ENCODE results near the gene ANKRD45. TPM values are rescaled to one million over a fixed set of nuclear protein-coding genes. Genes with fewer than 3 reads are reported as not detected.
A peak's percentile ranks its signal among the peaks of the same experiment; 100 is the strongest.

Gene ANKRD45
- total and polyA plus RNA-seq, 5 experiments from 2014 or later: not detected

- DNase-seq: no peak
- peaks cover 0 to 4% (median 0%) of the 10 kb centered on the region in 3 donors for H3K36me3 Mint-ChIP-seq
- H3K9me3 Mint-ChIP-seq: peaks cover 0 to 8% (median 3%) of the 10 kb centered on the region in 9 donors
- peaks cover 0 to 2% (median 0%) of the 10 kb centered on the region in 5 donors for H3K27me3 Mint-ChIP-seq
- peak overlapping the region in 3 of 10 donors; percentile 25 to 71 (median 40) for H3K27ac Mint-ChIP-seq
- POLR2A ChIA-PET: no interaction called here
- ATAC-seq: no peak
- H3K4me3 Mint-ChIP-seq: no peak overlapping the region
- H3K4me1 Mint-ChIP-seq: peaks cover 0 to 29% (median 6%) of the 10 kb centered on the region in 4 donors
These were observed 109.3 kb downstream of the ANKRD45 start for GRCh38 chr1:173560285-173560880.

Other genes starting within 250 kb of the ANKRD45 start
- 100 to 1,000 TPM; 109 to 115 TPM for gene PRDX6, start 192.5 kb downstream of the ANKRD45 start, total RNA-seq
- gene PRDX6, start 192.5 kb downstream of the ANKRD45 start, polyA plus RNA-seq: 100 to 1,000 TPM; 181 to 269 (median 189) TPM
- not detected for gene SLC9C2, start 66.8 kb downstream of the ANKRD45 start, total RNA-seq
- gene SLC9C2, start 66.8 kb downstream of the ANKRD45 start, polyA plus RNA-seq: not detected
- gene TEX50, start 34.5 kb downstream of the ANKRD45 start, total RNA-seq: not detected
- not detected for gene TEX50, start 34.5 kb downstream of the ANKRD45 start, polyA plus RNA-seq
- gene KLHL20, start 45.1 kb upstream of the ANKRD45 start, total RNA-seq: 10 to 100 TPM; 34.5 to 40.8 TPM
- gene KLHL20, start 45.1 kb upstream of the ANKRD45 start, polyA plus RNA-seq: 10 to 100 TPM; 21.1 to 27.1 (median 21.9) TPM
- gene DARS2, start 154.8 kb upstream of the ANKRD45 start, total RNA-seq: 10 to 100 TPM; 12.6 TPM
- gene DARS2, start 154.8 kb upstream of the ANKRD45 start, polyA plus RNA-seq: 10 to 100 TPM in 1 of 3 donors, 1 to 10 TPM in 2; 6.7 to 12.1 (median 7.3) TPM
- gene CENPL, start 155.0 kb upstream of the ANKRD45 start, total RNA-seq: 10 to 100 TPM; 14.2 to 16.6 TPM
- gene CENPL, start 155.0 kb upstream of the ANKRD45 start, polyA plus RNA-seq: 1 to 10 TPM; 4.4 to 9.2 (median 7.0) TPM
- gene GAS5, start 198.1 kb upstream of the ANKRD45 start, total RNA-seq: 1,000 to 10,000 TPM; 1,055 to 1,075 TPM
- gene GAS5, start 198.1 kb upstream of the ANKRD45 start, polyA plus RNA-seq: 100 to 1,000 TPM; 503 to 660 (median 547) TPM
- 10 to 100 TPM; 27.9 to 28.8 TPM for gene ZBTB37, start 198.5 kb upstream of the ANKRD45 start, total RNA-seq
- gene ZBTB37, start 198.5 kb upstream of the ANKRD45 start, polyA plus RNA-seq: 1 to 10 TPM; 1.9 to 2.1 (median 1.9) TPM
- under 1 TPM in 1 of 2 experiments, not detected in 1; 0.44 TPM for gene SERPINC1, start 247.5 kb upstream of the ANKRD45 start, total RNA-seq
- gene SERPINC1, start 247.5 kb upstream of the ANKRD45 start, polyA plus RNA-seq: under 1 TPM in 1 of 3 donors, not detected in 2; 0.80 TPM